Fibroblast of skin of back (primary cell): ENCODE measurements around the gene PARD3B.
A peak's percentile ranks its signal among the peaks of the same experiment; 100 is the strongest.

Experiments
- DNase-seq: peaks from one replicate; pipeline ENCODE4 v3.0.0-alpha.2; 2013

The PARD3B gene

GRCh38 chr2:204966245-204966644 is 421.0 kb downstream of the PARD3B start:
- no peak for DNase-seq

- DNase-seq = no peak
These were observed 422.1 kb downstream of the PARD3B start for GRCh38 chr2:204967199-204967960.

GRCh38 chr2:204971206-204971907 is 426.1 kb downstream of the PARD3B start:
- peak; percentile 8 for DNase-seq

GRCh38 chr2:204972161-204972560 is 426.9 kb downstream of the PARD3B start:
- DNase-seq = no peak

GRCh38 chr2:204972606-204973336 is 427.5 kb downstream of the PARD3B start:
- DNase-seq = no peak

- DNase-seq = no peak
These were observed 428.3 kb downstream of the PARD3B start for GRCh38 chr2:204973616-204974015.

GRCh38 chr2:204974487-204974886 is 429.2 kb downstream of the PARD3B start:
- no peak for DNase-seq

GRCh38 chr2:204977914-204978313 is 432.6 kb downstream of the PARD3B start:
- DNase-seq = no peak

GRCh38 chr2:204982303-204982702 is 437.0 kb downstream of the PARD3B start:
- peak; percentile 1 for DNase-seq

- peak; percentile 76 for DNase-seq
These were observed 439.2 kb downstream of the PARD3B start for GRCh38 chr2:204984518-204984917.

- no peak for DNase-seq
These were observed 441.4 kb downstream of the PARD3B start for GRCh38 chr2:204986641-204987040.

- DNase-seq = no peak
These were observed 443.6 kb downstream of the PARD3B start for GRCh38 chr2:204988836-204989235.

- no peak for DNase-seq
These were observed 444.6 kb downstream of the PARD3B start for GRCh38 chr2:204989877-204990276.

- DNase-seq = no peak
These were observed 456.2 kb downstream of the PARD3B start for GRCh38 chr2:205001300-205001966.

- no peak for DNase-seq
These were observed 457.1 kb downstream of the PARD3B start for GRCh38 chr2:205002390-205002789.

- DNase-seq = no peak
These were observed 458.0 kb downstream of the PARD3B start for GRCh38 chr2:205003288-205003687.

GRCh38 chr2:205010196-205010595 is 464.9 kb downstream of the PARD3B start:
- DNase-seq = no peak

- no peak for DNase-seq
These were observed 465.8 kb downstream of the PARD3B start for GRCh38 chr2:205011031-205011430.

- no peak for DNase-seq
These were observed 467.7 kb downstream of the PARD3B start for GRCh38 chr2:205012961-205013360.

GRCh38 chr2:205013586-205013985 is 468.3 kb downstream of the PARD3B start:
- no peak for DNase-seq

GRCh38 chr2:205014201-205014600 is 468.9 kb downstream of the PARD3B start:
- no peak for DNase-seq

- DNase-seq = no peak
These were observed 472.1 kb downstream of the PARD3B start for GRCh38 chr2:205017381-205017780.

GRCh38 chr2:205017912-205018311 is 472.6 kb downstream of the PARD3B start:
- no peak for DNase-seq
